Measurements from ENCODE around the gene COL4A4.
A peak's percentile ranks its signal among the peaks of the same experiment; 100 is the strongest.

The COL4A4 gene

GRCh38 chr2:227000123-227000522 lies 163.9 kb downstream of the COL4A4 start:
- no peak overlapping the region for H3K4me3 ChIP-seq (ENCODE audit: control insufficient read depth, low read depth, low read length)
- no peak for DNase-seq (ENCODE audit: low read depth)
- TF ChIP-seq, protein P1, sequence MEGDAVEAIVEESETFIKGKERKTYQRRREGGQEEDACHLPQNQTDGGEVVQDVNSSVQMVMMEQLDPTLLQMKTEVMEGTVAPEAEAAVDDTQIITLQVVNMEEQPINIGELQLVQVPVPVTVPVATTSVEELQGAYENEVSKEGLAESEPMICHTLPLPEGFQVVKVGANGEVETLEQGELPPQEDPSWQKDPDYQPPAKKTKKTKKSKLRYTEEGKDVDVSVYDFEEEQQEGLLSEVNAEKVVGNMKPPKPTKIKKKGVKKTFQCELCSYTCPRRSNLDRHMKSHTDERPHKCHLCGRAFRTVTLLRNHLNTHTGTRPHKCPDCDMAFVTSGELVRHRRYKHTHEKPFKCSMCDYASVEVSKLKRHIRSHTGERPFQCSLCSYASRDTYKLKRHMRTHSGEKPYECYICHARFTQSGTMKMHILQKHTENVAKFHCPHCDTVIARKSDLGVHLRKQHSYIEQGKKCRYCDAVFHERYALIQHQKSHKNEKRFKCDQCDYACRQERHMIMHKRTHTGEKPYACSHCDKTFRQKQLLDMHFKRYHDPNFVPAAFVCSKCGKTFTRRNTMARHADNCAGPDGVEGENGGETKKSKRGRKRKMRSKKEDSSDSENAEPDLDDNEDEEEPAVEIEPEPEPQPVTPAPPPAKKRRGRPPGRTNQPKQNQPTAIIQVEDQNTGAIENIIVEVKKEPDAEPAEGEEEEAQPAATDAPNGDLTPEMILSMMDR (conservative IDR thresholded peaks at IDR 0.05; ENCODE audit: control insufficient read depth, insufficient read depth, low read depth, low read length): no peak

- no peak for DNase-seq (ENCODE audit: low read depth)
- no peak overlapping the region for H3K4me3 ChIP-seq (ENCODE audit: control insufficient read depth, low read depth, low read length)
- TF ChIP-seq, protein P1 (conservative IDR thresholded peaks at IDR 0.05; ENCODE audit: control insufficient read depth, insufficient read depth, low read depth, low read length): no peak
Observed at GRCh38 chr2:226999661-227000060, 164.3 kb downstream of the COL4A4 start.

- DNase-seq (ENCODE audit: low read depth): peak; percentile 91
- TF ChIP-seq, protein P1 (conservative IDR thresholded peaks at IDR 0.05; ENCODE audit: control insufficient read depth, insufficient read depth, low read depth, low read length): no peak
- no peak overlapping the region for H3K4me3 ChIP-seq (ENCODE audit: control insufficient read depth, low read depth, low read length)
Observed at GRCh38 chr2:226995625-226996041, 168.4 kb downstream of the COL4A4 start.

DNA sequence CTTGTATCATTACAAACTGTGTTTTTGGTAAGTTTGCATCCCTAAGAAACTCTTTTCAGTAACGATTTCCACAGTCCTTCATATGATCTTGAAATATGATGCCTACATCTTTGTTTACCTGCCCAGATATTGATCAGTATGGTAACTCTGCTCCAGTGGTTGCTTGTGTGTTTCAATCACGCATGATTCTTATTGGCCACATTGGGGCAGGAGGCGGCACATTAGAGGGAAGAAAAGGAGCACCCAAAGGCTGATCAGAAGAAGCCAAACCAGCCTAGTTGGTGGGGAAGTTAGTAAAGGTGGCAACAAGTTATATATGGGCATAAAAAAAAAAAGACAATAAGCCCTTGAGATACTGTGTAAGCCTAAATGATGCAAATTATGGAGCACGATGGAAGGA lies 169.2 kb downstream of the COL4A4 start:
- H3K4me3 ChIP-seq (ENCODE audit: control insufficient read depth, low read depth, low read length): no peak overlapping the region
- DNase-seq (ENCODE audit: low read depth): no peak
- TF ChIP-seq, protein P1 (conservative IDR thresholded peaks at IDR 0.05; ENCODE audit: control insufficient read depth, insufficient read depth, low read depth, low read length): no peak

DNA sequence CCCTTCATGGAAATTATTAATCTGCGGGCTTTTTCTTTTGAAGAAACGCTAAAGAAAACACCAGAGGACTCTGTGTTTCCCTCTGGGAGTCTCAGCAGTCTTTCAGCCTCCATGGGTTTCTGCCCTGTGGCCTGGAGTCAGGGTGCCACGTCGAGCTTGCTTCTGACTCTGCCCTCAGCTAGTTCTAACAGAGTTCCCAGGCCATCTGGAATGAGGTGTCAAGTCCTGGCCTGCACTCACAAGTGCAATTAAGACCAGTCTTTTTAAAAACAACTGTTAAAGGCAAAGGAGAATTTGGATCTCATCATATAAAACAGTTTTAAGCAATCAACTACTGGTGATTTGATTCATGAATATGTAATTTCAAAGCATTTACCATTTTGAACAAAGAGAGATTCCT lies 170.8 kb downstream of the COL4A4 start:
- no peak overlapping the region for H3K4me3 ChIP-seq (ENCODE audit: control insufficient read depth, low read depth, low read length)
- no peak for DNase-seq (ENCODE audit: low read depth)
- TF ChIP-seq, protein P1 (conservative IDR thresholded peaks at IDR 0.05; ENCODE audit: control insufficient read depth, insufficient read depth, low read depth, low read length): no peak

DNA sequence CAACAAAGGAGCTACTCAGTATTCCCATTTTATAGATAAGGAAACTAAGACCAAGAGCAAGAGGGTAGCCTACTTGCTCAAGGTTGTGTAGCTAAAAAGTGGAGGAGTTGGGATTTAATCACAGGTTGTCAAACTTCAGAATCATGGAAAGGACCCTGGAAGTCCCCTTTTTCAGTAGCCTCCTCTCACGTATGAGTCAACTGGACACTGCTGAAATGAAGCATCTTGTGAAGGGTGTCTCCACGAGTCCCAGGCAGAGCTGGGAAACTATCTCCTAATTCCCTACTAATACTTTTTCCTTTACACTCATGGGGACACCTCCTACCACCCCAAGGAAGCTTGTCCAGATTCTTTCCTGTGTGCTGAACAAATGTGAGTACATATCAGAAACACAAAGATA lies 172.3 kb downstream of the COL4A4 start:
- no peak overlapping the region for H3K4me3 ChIP-seq (ENCODE audit: control insufficient read depth, low read depth, low read length)
- no peak for DNase-seq (ENCODE audit: low read depth)
- TF ChIP-seq, protein P1 (conservative IDR thresholded peaks at IDR 0.05; ENCODE audit: control insufficient read depth, insufficient read depth, low read depth, low read length): no peak

GRCh38 chr2:226985583-226985946 lies 178.4 kb downstream of the COL4A4 start:
- TF ChIP-seq, protein P1 (conservative IDR thresholded peaks at IDR 0.05; ENCODE audit: control insufficient read depth, insufficient read depth, low read depth, low read length): no peak
- no peak overlapping the region for H3K4me3 ChIP-seq (ENCODE audit: control insufficient read depth, low read depth, low read length)
- DNase-seq (ENCODE audit: low read depth): no peak

Measured in fibroblast of mammary gland (primary cell).